WTC11 (cell line): ENCODE results near the gene ACVR1B. TPM values are rescaled to one million over a fixed set of nuclear protein-coding genes. Genes with fewer than 3 reads are reported as not detected.

Experiments used
- ATAC-seq: fragments of 200-7000 bp; cut with Tn5 transposase; 2 replicates; pipeline ENCODE4 v1.10.0; 2021; ENCODE audit warnings: mild to moderate bottlenecking, moderate library complexity
- CTCF ChIA-PET: fragments of 300-600 bp; sonication (Branson Sonifier 250); formaldehyde crosslinking; loops from one replicate; lab custom pipeline; 2021; ENCODE audit warnings: antibody characterized with exemption; lab: Charles Lee
- POLR2A ChIA-PET: fragments of 350-600 bp; sonication (Branson Sonifier 250); formaldehyde crosslinking; loops from one replicate; lab custom pipeline; 2021; ENCODE audit warnings: antibody characterized with exemption; lab: Charles Lee
- DNase-seq: peaks from one replicate; pipeline ENCODE4 v3.0.0; 2021; ENCODE audit warnings: low spot score
- H3K27ac Mint-ChIP-seq: 2 replicates; pipeline ENCODE4 v1.8.0; 2021; ENCODE audit warnings: mixed read lengths
- H3K27me3 Mint-ChIP-seq: 2 replicates; pipeline ENCODE4 v1.8.0; 2021; ENCODE audit warnings: low read depth, mild to moderate bottlenecking, moderate library complexity, mixed read lengths
- H3K36me3 Mint-ChIP-seq: 2 replicates; pipeline ENCODE4 v1.8.0; 2021; ENCODE audit warnings: mixed read lengths
- H3K4me1 Mint-ChIP-seq: 2 replicates; pipeline ENCODE4 v1.8.0; 2022; ENCODE audit warnings: mixed read lengths
- H3K4me3 Mint-ChIP-seq: 2 replicates; pipeline ENCODE4 v1.8.0; 2021; ENCODE audit warnings: mild to moderate bottlenecking, moderate library complexity, mixed read lengths
- H3K9me3 Mint-ChIP-seq: 2 replicates; pipeline ENCODE4 v1.8.0; 2021; ENCODE audit warnings: mixed read lengths
- ATF1 ChIP-seq: sonication (generic); formaldehyde crosslinking; IDR thresholded peaks from 2 replicates; pipeline ENCODE4 v1.8.1; 2023; ENCODE audit warnings: mild to moderate bottlenecking, moderate library complexity, missing genetic modification reagents
- CBFB ChIP-seq: sonication (generic); formaldehyde crosslinking; IDR thresholded peaks from 2 replicates; pipeline ENCODE4 v1.8.1; 2022; ENCODE audit warnings: mild to moderate bottlenecking, low read depth, missing genetic modification reagents
- FOXP1 ChIP-seq: sonication (generic); formaldehyde crosslinking; IDR thresholded peaks from 2 replicates; pipeline ENCODE4 v1.8.0; 2022; ENCODE audit warnings: missing genetic modification reagents, mild to moderate bottlenecking, moderate library complexity, borderline replicate concordance
- RELA ChIP-seq: sonication (generic); formaldehyde crosslinking; IDR thresholded peaks from 2 replicates; pipeline ENCODE4 v1.8.1; 2022; ENCODE audit warnings: missing genetic modification reagents, mild to moderate bottlenecking, borderline replicate concordance
- TCF7 ChIP-seq: sonication (generic); formaldehyde crosslinking; IDR thresholded peaks from 2 replicates; pipeline ENCODE4 v1.8.0; 2022; ENCODE audit warnings: mild to moderate bottlenecking, low read depth, missing genetic modification reagents, moderate library complexity
- TP53 ChIP-seq: sonication (generic); formaldehyde crosslinking; IDR thresholded peaks from 2 replicates; pipeline ENCODE4 v1.8.1; 2023; ENCODE audit warnings: mild to moderate bottlenecking, missing genetic modification reagents
- ZNF396 ChIP-seq: fragments of 250-450 bp; sonication (Bioruptor Pico); IDR thresholded peaks from 2 replicates; pipeline ENCODE4 v1.8.0; 2021; ENCODE audit warnings: mild to moderate bottlenecking, moderate library complexity, borderline replicate concordance
- total RNA-seq: library from RNA; stranded (reverse); gene quantifications from 3 replicates; pipeline ENCODE4 v1.2.3, GENCODE V29; 2021
- TF ChIP-seq, protein P1 (sequence below): sonication (generic); formaldehyde crosslinking; IDR thresholded peaks from 2 replicates; pipeline ENCODE4 v1.8.0; 2022; ENCODE audit warnings: mild to moderate bottlenecking, missing genetic modification reagents
- TF ChIP-seq, protein P2 (sequence below): sonication (generic); formaldehyde crosslinking; IDR thresholded peaks from 2 replicates; pipeline ENCODE4 v1.8.1; 2023; ENCODE audit warnings: mild to moderate bottlenecking, missing genetic modification reagents
- TF ChIP-seq, protein P3 (sequence below): sonication (generic); formaldehyde crosslinking; IDR thresholded peaks from 2 replicates; pipeline ENCODE4 v1.8.1; 2022; ENCODE audit warnings: mild to moderate bottlenecking, moderate library complexity, missing genetic modification reagents
- TF ChIP-seq, protein P4 (sequence below): fragments of 250-450 bp; sonication (Bioruptor Pico); IDR thresholded peaks from 2 replicates; pipeline ENCODE4 v1.8.0; 2021; ENCODE audit warnings: mild to moderate bottlenecking
- TF ChIP-seq, protein P5 (sequence below): sonication (generic); formaldehyde crosslinking; IDR thresholded peaks from 2 replicates; pipeline ENCODE4 v1.8.0; 2022; ENCODE audit warnings: missing genetic modification reagents
- TF ChIP-seq, protein P6 (sequence below): sonication (generic); formaldehyde crosslinking; IDR thresholded peaks from 2 replicates; pipeline ENCODE4 v1.8.1; 2022; ENCODE audit warnings: missing genetic modification reagents, borderline replicate concordance

Gene ACVR1B
- total RNA-seq, 1 experiment from 2014 or later, result 24.1 TPM

DNA sequence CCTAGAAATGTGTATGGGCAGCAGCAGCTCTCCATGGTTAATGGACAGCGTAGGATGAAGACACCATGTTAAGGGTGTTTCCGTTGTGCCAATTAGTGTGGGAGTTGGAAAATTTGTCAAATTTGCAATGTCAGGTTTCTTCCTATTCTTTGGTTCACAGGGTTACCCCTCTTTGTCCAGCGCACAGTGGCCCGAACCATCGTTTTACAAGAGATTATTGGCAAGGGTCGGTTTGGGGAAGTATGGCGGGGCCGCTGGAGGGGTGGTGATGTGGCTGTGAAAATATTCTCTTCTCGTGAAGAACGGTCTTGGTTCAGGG is 29.3 kb downstream of the ACVR1B start:
- H3K27ac Mint-ChIP-seq, result no peak overlapping the region
- peaks cover 52% of the 10 kb centered on the region for H3K36me3 Mint-ChIP-seq
- no peaks in the 10 kb centered on the region for H3K9me3 Mint-ChIP-seq
- no peaks in the 10 kb centered on the region for H3K27me3 Mint-ChIP-seq
- DNase-seq, result no peak
- H3K4me3 Mint-ChIP-seq, result no peak overlapping the region
- H3K4me1 Mint-ChIP-seq, result no peaks in the 10 kb centered on the region
- ATAC-seq, result no peak
- ChIA-PET CTCF (interaction anchor here (0.6 to 38.0 kb wide), 9 partner anchors 10 to 93 kb away, joined by 3 to 1431 read pairs (median 5); partner anchors contain the start of gene ANKRD33), POLR2A (no interaction called here)
- TF ChIP-seq, protein P1, sequence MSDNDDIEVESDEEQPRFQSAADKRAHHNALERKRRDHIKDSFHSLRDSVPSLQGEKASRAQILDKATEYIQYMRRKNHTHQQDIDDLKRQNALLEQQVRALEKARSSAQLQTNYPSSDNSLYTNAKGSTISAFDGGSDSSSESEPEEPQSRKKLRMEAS, result no peak
- TF ChIP-seq CBFB (no peak), TCF7 (CRISPR knock-in tag) (no peak), RELA (CRISPR knock-in tag) (no peak), TP53 (CRISPR knock-in tag) (no peak), ZNF396 (CRISPR knock-in tag) (no peak), FOXP1 (CRISPR knock-in tag) (no peak), ATF1 (no peak)
- TF ChIP-seq, protein P2, sequence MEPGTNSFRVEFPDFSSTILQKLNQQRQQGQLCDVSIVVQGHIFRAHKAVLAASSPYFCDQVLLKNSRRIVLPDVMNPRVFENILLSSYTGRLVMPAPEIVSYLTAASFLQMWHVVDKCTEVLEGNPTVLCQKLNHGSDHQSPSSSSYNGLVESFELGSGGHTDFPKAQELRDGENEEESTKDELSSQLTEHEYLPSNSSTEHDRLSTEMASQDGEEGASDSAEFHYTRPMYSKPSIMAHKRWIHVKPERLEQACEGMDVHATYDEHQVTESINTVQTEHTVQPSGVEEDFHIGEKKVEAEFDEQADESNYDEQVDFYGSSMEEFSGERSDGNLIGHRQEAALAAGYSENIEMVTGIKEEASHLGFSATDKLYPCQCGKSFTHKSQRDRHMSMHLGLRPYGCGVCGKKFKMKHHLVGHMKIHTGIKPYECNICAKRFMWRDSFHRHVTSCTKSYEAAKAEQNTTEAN (CRISPR knock-in tag), result no peak
- TF ChIP-seq, protein P3, sequence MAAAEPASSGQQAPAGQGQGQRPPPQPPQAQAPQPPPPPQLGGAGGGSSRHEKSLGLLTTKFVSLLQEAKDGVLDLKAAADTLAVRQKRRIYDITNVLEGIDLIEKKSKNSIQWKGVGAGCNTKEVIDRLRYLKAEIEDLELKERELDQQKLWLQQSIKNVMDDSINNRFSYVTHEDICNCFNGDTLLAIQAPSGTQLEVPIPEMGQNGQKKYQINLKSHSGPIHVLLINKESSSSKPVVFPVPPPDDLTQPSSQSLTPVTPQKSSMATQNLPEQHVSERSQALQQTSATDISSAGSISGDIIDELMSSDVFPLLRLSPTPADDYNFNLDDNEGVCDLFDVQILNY, result no peak
- TF ChIP-seq, protein P4, sequence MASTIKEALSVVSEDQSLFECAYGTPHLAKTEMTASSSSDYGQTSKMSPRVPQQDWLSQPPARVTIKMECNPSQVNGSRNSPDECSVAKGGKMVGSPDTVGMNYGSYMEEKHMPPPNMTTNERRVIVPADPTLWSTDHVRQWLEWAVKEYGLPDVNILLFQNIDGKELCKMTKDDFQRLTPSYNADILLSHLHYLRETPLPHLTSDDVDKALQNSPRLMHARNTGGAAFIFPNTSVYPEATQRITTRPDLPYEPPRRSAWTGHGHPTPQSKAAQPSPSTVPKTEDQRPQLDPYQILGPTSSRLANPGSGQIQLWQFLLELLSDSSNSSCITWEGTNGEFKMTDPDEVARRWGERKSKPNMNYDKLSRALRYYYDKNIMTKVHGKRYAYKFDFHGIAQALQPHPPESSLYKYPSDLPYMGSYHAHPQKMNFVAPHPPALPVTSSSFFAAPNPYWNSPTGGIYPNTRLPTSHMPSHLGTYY (CRISPR knock-in tag), result no peak
- TF ChIP-seq, protein P5, sequence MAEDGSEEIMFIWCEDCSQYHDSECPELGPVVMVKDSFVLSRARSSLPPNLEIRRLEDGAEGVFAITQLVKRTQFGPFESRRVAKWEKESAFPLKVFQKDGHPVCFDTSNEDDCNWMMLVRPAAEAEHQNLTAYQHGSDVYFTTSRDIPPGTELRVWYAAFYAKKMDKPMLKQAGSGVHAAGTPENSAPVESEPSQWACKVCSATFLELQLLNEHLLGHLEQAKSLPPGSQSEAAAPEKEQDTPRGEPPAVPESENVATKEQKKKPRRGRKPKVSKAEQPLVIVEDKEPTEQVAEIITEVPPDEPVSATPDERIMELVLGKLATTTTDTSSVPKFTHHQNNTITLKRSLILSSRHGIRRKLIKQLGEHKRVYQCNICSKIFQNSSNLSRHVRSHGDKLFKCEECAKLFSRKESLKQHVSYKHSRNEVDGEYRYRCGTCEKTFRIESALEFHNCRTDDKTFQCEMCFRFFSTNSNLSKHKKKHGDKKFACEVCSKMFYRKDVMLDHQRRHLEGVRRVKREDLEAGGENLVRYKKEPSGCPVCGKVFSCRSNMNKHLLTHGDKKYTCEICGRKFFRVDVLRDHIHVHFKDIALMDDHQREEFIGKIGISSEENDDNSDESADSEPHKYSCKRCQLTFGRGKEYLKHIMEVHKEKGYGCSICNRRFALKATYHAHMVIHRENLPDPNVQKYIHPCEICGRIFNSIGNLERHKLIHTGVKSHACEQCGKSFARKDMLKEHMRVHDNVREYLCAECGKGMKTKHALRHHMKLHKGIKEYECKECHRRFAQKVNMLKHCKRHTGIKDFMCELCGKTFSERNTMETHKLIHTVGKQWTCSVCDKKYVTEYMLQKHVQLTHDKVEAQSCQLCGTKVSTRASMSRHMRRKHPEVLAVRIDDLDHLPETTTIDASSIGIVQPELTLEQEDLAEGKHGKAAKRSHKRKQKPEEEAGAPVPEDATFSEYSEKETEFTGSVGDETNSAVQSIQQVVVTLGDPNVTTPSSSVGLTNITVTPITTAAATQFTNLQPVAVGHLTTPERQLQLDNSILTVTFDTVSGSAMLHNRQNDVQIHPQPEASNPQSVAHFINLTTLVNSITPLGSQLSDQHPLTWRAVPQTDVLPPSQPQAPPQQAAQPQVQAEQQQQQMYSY, result no peak

DNA sequence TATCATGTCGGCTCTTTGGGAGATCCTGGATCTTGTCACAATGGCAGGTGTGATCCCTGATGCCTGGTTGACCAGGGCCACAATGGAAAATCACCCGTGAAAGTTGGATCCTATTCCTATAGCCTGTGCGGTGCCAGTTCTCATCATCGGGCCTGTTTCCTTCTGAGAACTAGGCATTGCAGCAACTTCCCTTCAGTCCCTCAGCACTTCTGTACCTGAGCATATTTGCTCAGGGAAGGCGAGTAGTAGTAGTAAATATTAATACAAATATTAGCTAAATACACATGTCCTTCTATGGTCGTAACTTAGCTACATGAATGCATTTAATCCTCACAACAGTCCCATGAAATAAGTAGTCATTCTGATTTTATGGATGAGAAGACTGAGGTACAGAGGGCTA is 33.2 kb downstream of the ACVR1B start:
- DNase-seq, result no peak
- peaks cover 37% of the 10 kb centered on the region for H3K36me3 Mint-ChIP-seq
- CTCF ChIA-PET, result interaction anchor here (1.7 to 38.0 kb wide), 3 partner anchors 8 to 39 kb away, joined by 7 to 1431 read pairs (median 7); no protein-coding TSS in a partner anchor
- TF ChIP-seq, protein P6, sequence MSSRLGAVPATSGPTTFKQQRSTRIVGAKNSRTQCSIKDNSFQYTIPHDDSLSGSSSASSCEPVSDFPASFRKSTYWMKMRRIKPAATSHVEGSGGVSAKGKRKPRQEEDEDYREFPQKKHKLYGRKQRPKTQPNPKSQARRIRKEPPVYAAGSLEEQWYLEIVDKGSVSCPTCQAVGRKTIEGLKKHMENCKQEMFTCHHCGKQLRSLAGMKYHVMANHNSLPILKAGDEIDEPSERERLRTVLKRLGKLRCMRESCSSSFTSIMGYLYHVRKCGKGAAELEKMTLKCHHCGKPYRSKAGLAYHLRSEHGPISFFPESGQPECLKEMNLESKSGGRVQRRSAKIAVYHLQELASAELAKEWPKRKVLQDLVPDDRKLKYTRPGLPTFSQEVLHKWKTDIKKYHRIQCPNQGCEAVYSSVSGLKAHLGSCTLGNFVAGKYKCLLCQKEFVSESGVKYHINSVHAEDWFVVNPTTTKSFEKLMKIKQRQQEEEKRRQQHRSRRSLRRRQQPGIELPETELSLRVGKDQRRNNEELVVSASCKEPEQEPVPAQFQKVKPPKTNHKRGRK (CRISPR knock-in tag), result no peak
- no peaks in the 10 kb centered on the region for H3K27me3 Mint-ChIP-seq
- no peaks in the 10 kb centered on the region for H3K9me3 Mint-ChIP-seq
- H3K4me3 Mint-ChIP-seq, result no peak overlapping the region
- H3K27ac Mint-ChIP-seq, result no peak overlapping the region
- POLR2A ChIA-PET, result no interaction called here
- no peak for ATAC-seq
- no peaks in the 10 kb centered on the region for H3K4me1 Mint-ChIP-seq
